ENCODE measurements around the gene LIX1.

LIX1 gene

GRCh38 chr5:97131139-97131710 lies 11.2 kb downstream of the LIX1 start:
- Mint-ChIP-seq H3K4me1 (ENCODE audit: low read depth) (peaks cover 5% of the 10 kb centered on the region), H3K27me3 (peaks cover 5% of the 10 kb centered on the region), H3K27ac (no peak overlapping the region), H3K4me3 (no peak overlapping the region), H3K9me3 (no peaks in the 10 kb centered on the region), H3K36me3 (ENCODE audit: low read depth) (no peaks in the 10 kb centered on the region)

- Mint-ChIP-seq H3K4me3 (no peak overlapping the region), H3K27ac (no peak overlapping the region), H3K36me3 (ENCODE audit: low read depth) (no peaks in the 10 kb centered on the region), H3K9me3 (no peaks in the 10 kb centered on the region), H3K4me1 (ENCODE audit: low read depth) (no peaks in the 10 kb centered on the region), H3K27me3 (peaks cover 6% of the 10 kb centered on the region)
Observed at GRCh38 chr5:97127727-97128126, 14.7 kb downstream of the LIX1 start.

- H3K9me3 Mint-ChIP-seq = no peaks in the 10 kb centered on the region
- peaks cover 8% of the 10 kb centered on the region for H3K27me3 Mint-ChIP-seq
- H3K4me3 Mint-ChIP-seq = no peak overlapping the region
- no peaks in the 10 kb centered on the region for H3K4me1 Mint-ChIP-seq (ENCODE audit: low read depth)
- no peak overlapping the region for H3K27ac Mint-ChIP-seq
- H3K36me3 Mint-ChIP-seq (ENCODE audit: low read depth) = no peaks in the 10 kb centered on the region
Observed at GRCh38 chr5:97125125-97125683, 17.2 kb downstream of the LIX1 start.

- no peak overlapping the region for H3K4me3 Mint-ChIP-seq
- peaks cover 8% of the 10 kb centered on the region for H3K27me3 Mint-ChIP-seq
- H3K36me3 Mint-ChIP-seq (ENCODE audit: low read depth) = no peaks in the 10 kb centered on the region
- no peaks in the 10 kb centered on the region for H3K4me1 Mint-ChIP-seq (ENCODE audit: low read depth)
- no peak overlapping the region for H3K27ac Mint-ChIP-seq
- H3K9me3 Mint-ChIP-seq = no peaks in the 10 kb centered on the region
Observed at GRCh38 chr5:97124335-97124734, 18.1 kb downstream of the LIX1 start.

DNA sequence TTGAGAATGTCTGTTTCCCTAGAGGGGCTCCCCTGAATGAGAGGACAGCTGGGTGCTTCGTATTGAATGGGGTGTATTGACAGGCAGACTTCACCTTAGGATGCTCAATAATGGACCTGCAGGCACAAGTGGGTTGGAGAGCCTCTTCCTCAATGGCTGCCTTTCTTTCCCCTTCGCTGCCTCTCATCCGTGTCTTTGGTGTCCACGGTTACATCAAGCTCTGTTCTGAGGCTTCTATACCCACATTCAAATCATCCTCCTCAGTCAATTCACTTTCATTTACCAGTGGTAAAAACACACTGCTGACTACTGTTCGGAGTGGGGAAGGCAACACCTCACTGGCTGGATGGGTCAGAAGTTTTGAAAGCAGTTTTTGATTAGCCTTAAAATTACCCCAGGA lies 20.6 kb downstream of the LIX1 start:
- no peak overlapping the region for H3K27ac Mint-ChIP-seq
- no peaks in the 10 kb centered on the region for H3K4me1 Mint-ChIP-seq (ENCODE audit: low read depth)
- H3K4me3 Mint-ChIP-seq = no peak overlapping the region
- no peaks in the 10 kb centered on the region for H3K36me3 Mint-ChIP-seq (ENCODE audit: low read depth)
- no peaks in the 10 kb centered on the region for H3K9me3 Mint-ChIP-seq
- H3K27me3 Mint-ChIP-seq = peaks cover 3% of the 10 kb centered on the region

DNA sequence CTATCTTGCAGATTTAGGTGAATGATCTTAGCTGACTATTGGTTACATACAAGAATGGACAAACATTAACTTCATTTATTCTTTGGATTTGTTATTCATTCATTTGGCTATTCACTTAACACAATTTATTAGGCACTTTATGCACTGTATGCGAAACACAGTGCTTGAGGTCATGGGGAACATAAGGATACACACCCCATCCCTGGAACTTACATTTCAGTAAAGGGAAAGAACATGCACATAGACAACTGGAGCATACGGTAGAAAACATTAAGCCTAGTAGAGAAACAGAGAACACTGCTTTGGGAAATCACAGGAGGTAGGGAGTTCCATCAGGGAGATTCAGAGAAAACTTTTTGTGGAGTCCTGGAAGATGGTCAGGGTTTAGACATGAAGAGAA lies 22.2 kb downstream of the LIX1 start:
- Mint-ChIP-seq H3K4me3 (no peak overlapping the region), H3K36me3 (ENCODE audit: low read depth) (no peaks in the 10 kb centered on the region), H3K9me3 (no peaks in the 10 kb centered on the region)

DNA sequence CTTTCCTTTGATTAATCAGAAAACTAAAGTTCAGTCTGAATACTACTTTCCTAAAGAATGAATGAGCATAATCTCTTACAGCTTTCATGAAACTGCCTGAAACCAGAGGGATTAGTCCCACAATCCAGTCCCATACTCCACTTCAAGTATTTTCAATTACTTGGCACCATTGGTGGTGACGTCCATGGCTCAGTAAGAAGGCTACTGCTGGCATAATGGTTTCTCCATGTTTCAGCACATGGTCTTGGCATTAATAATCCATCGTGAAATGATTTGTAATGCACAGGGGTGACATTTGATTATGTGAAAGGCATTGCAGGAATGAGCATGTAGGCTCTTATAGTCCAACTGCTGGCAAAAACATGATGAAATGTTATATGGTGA lies 23.4 kb downstream of the LIX1 start:
- H3K27ac Mint-ChIP-seq = no peak overlapping the region
- peaks cover 3% of the 10 kb centered on the region for H3K27me3 Mint-ChIP-seq
- H3K9me3 Mint-ChIP-seq = no peaks in the 10 kb centered on the region
- H3K36me3 Mint-ChIP-seq (ENCODE audit: low read depth) = no peaks in the 10 kb centered on the region
- no peaks in the 10 kb centered on the region for H3K4me1 Mint-ChIP-seq (ENCODE audit: low read depth)
- no peak overlapping the region for H3K4me3 Mint-ChIP-seq

More for the DNA sequence above, 22.2 kb downstream of the LIX1 start:
- no peak overlapping the region for H3K27ac Mint-ChIP-seq
- H3K4me1 Mint-ChIP-seq (ENCODE audit: low read depth) = no peaks in the 10 kb centered on the region
- H3K27me3 Mint-ChIP-seq = peaks cover 3% of the 10 kb centered on the region

DNA sequence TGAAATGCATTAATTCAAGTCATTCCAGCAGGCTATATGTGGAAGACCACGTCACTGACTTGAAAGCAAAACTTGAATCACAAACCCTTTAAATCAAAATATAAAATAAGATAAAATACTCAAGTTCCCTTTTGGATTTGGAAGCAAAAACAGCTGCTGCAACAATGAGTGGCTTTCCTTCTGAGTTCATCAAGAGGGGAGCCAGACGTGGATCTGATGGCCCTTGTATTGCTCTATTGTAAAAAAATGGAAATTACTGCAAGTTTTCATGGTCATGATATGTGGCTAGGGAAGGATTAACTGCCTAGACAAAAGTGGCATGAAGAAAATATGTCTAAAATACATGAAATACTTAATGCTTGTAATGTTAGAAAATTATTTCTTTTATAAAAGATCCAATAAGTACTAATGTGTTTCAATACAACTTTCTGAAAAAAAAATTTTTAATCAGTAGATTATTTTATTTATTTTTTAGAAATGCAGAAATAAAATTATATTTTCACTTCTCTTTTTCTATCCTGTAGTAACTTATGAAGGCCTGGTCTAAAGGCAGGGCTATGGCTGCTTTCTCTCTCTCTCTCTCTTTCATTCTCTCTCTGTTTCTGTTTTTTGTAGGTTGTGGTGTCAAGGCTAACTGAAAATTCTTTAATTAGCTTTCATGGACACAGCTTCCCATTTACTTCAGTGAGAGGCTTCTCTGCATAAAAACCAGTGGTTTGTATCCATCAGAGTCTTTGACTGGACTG lies 24.0 kb downstream of the LIX1 start:
- H3K4me3 Mint-ChIP-seq = no peak overlapping the region
- H3K36me3 Mint-ChIP-seq (ENCODE audit: low read depth) = no peaks in the 10 kb centered on the region
- H3K27me3 Mint-ChIP-seq = peaks cover 3% of the 10 kb centered on the region
- no peaks in the 10 kb centered on the region for H3K4me1 Mint-ChIP-seq (ENCODE audit: low read depth)
- H3K9me3 Mint-ChIP-seq = no peaks in the 10 kb centered on the region
- H3K27ac Mint-ChIP-seq = no peak overlapping the region

- Mint-ChIP-seq H3K27ac (no peak overlapping the region), H3K4me1 (ENCODE audit: low read depth) (no peaks in the 10 kb centered on the region), H3K9me3 (no peaks in the 10 kb centered on the region), H3K4me3 (no peak overlapping the region), H3K27me3 (no peaks in the 10 kb centered on the region), H3K36me3 (ENCODE audit: low read depth) (no peaks in the 10 kb centered on the region)
Observed at GRCh38 chr5:97115932-97116331, 26.5 kb downstream of the LIX1 start.

DNA sequence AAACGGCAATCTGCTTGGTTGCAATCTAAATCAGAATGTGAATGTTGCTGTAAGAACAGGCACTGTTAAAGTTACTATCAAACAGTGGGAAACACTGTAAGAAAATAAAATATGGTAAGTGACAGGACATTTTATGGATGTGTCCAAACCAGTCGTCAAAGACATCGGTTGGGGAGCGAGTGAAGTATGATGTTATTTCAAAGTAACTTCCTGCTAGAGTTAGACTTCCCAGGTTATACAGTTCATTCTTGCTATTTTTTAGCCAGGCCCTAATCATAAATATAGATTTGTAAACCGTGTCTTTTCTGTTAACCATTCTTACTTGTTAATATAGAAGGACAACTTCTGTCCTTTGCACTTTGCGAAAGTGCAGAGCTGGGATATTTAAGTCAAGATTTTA lies 30.2 kb downstream of the LIX1 start:
- Mint-ChIP-seq H3K36me3 (ENCODE audit: low read depth) (no peaks in the 10 kb centered on the region), H3K4me1 (ENCODE audit: low read depth) (no peaks in the 10 kb centered on the region), H3K27ac (no peak overlapping the region), H3K4me3 (no peak overlapping the region), H3K27me3 (no peaks in the 10 kb centered on the region), H3K9me3 (no peaks in the 10 kb centered on the region)

DNA sequence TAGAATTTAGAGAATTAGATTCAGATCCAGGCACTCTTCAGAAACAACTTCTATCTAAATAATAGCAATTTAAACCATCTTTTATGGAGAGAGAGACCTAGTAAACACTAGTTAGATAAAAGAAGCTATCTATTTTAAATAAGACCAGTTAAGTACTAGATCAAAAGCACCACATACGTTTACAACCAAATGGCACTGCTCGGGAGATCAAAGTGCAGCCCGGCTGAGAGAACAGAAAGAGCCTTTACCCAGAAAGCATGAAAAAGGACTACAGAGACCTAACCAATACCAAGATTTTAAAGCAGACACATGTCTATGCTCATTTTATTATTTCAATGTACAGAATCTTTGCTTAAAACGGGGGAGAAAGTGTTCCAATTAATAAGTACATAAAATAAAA lies 30.8 kb downstream of the LIX1 start:
- Mint-ChIP-seq H3K27ac (no peak overlapping the region), H3K4me1 (ENCODE audit: low read depth) (no peaks in the 10 kb centered on the region), H3K27me3 (no peaks in the 10 kb centered on the region), H3K4me3 (no peak overlapping the region), H3K9me3 (no peaks in the 10 kb centered on the region), H3K36me3 (ENCODE audit: low read depth) (no peaks in the 10 kb centered on the region)

GRCh38 chr5:97111004-97111403 lies 31.4 kb downstream of the LIX1 start:
- no peaks in the 10 kb centered on the region for H3K4me1 Mint-ChIP-seq (ENCODE audit: low read depth)
- H3K27me3 Mint-ChIP-seq = no peaks in the 10 kb centered on the region
- H3K4me3 Mint-ChIP-seq = no peak overlapping the region
- H3K9me3 Mint-ChIP-seq = no peaks in the 10 kb centered on the region
- no peaks in the 10 kb centered on the region for H3K36me3 Mint-ChIP-seq (ENCODE audit: low read depth)
- H3K27ac Mint-ChIP-seq = no peak overlapping the region

GRCh38 chr5:97107318-97107717 lies 35.1 kb downstream of the LIX1 start:
- Mint-ChIP-seq H3K27ac (no peak overlapping the region), H3K36me3 (ENCODE audit: low read depth) (no peaks in the 10 kb centered on the region), H3K9me3 (no peaks in the 10 kb centered on the region), H3K27me3 (no peaks in the 10 kb centered on the region), H3K4me3 (no peak overlapping the region), H3K4me1 (ENCODE audit: low read depth) (no peaks in the 10 kb centered on the region)

GRCh38 chr5:97106216-97106581 lies 36.2 kb downstream of the LIX1 start:
- Mint-ChIP-seq H3K9me3 (no peaks in the 10 kb centered on the region), H3K4me3 (no peak overlapping the region), H3K36me3 (ENCODE audit: low read depth) (no peaks in the 10 kb centered on the region), H3K4me1 (ENCODE audit: low read depth) (no peaks in the 10 kb centered on the region), H3K27ac (no peak overlapping the region), H3K27me3 (no peaks in the 10 kb centered on the region)

DNA sequence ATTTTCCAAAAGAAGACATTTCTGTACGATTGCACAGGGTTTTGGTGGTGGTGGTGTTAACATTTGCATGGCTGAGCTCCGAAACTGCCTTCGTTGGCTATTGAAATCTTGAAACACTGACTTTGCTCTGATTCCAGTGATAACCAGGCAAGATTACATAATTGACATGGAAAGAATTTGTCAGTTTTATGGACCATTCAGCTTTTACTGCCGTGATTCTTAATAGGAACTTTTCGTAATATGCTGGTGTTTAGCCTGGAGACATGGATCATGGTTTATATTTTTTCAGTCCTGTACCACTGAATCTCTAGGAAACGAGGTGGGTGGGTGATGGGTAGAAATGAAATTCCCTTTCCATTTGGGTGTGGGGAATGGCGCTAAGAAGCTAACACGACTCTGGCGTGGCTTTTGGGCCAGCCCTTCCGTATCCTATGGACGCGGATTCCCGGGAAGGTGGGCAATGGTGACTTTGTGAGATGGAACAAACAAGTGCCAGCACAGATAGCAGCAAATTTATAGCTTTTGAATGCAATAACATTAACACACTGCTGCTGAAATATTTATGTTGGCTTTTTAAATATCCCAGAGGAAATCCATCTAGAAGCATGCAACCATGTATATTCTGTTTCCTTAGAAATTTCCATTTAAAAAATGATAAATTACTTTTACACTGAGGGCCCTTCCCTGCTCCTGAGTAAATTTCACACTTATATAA lies 36.8 kb downstream of the LIX1 start:
- Mint-ChIP-seq H3K27me3 (no peaks in the 10 kb centered on the region), H3K36me3 (ENCODE audit: low read depth) (no peaks in the 10 kb centered on the region), H3K4me1 (ENCODE audit: low read depth) (no peaks in the 10 kb centered on the region), H3K4me3 (no peak overlapping the region), H3K27ac (no peak overlapping the region), H3K9me3 (no peaks in the 10 kb centered on the region)

Measured in stimulated activated naive CD8-positive, alpha-beta T cell treated with anti-CD3 and anti-CD28 coated beads, Interleukin-15, Interleukin-2, amounts not matched to agents 100 ng/mL and 50 ng/mL, for 24 hours (primary cell).